ENCODE results near the gene HOXD4. TPM values are rescaled to one million over a fixed set of nuclear protein-coding genes. Genes with fewer than 3 reads are reported as not detected.

Gene HOXD4
- total RNA-seq, 1 experiment from 2014 or later = not detected

- H3K4me3 Mint-ChIP-seq (ENCODE audit: unreplicated experiment) = no peak overlapping the region
- intact Hi-C loops (cut with micrococcal nuclease) = no loop called here
- TF ChIP-seq CTCF (IDR thresholded peaks at IDR 0.05; ENCODE audit: unreplicated experiment) = no peak
- no peaks in the 10 kb centered on the region for H3K36me3 Mint-ChIP-seq (ENCODE audit: insufficient read depth, unreplicated experiment)
- H3K9me3 Mint-ChIP-seq (ENCODE audit: unreplicated experiment) = no peaks in the 10 kb centered on the region
- H3K27ac Mint-ChIP-seq (ENCODE audit: low read depth, unreplicated experiment) = no peak overlapping the region
- no peak for DNase-seq (ENCODE audit: unreplicated experiment)
- H3K4me1 Mint-ChIP-seq (ENCODE audit: insufficient read depth, unreplicated experiment) = no peaks in the 10 kb centered on the region
- ChIA-PET POLR2A (interaction anchor here (0.7 kb wide), 1 partner anchor 529 kb away, joined by 3 read pairs; no protein-coding TSS in a partner anchor), CTCF (interaction anchor here (1.4 kb wide), 1 partner anchor 12 kb away, joined by 4 read pairs; no protein-coding TSS in a partner anchor)
- peaks cover 41% of the 10 kb centered on the region for H3K27me3 Mint-ChIP-seq (ENCODE audit: insufficient read depth, unreplicated experiment)
- BruUV-seq (replicated peaks) = no TSS peak
Observed at GRCh38 chr2:176114930-176115625, 36.3 kb upstream of the HOXD4 start.

- no peak for DNase-seq (ENCODE audit: unreplicated experiment)
- H3K4me3 Mint-ChIP-seq (ENCODE audit: unreplicated experiment) = peak within 1 kb of the TSS; percentile 28
Observed at GRCh38 chr2:176115883-176116813, 35.2 kb upstream of the HOXD4 start, which contains the start of gene HOXD10. HOXD10 (plus strand) TSS chr2:176116778; CDS start chr2:176116834, 56 bp downstream.

GRCh38 chr2:176117162-176117822 is 34.1 kb upstream of the HOXD4 start:
- no peak for DNase-seq (ENCODE audit: unreplicated experiment)
- CTCF ChIA-PET = interaction anchor here (0.6 to 1.9 kb wide), 3 partner anchors 10 to 19 kb away, joined by 3 to 12 read pairs (median 5); no protein-coding TSS in a partner anchor
- POLR2A ChIA-PET = no interaction called here
- no peak for TF ChIP-seq CTCF (IDR thresholded peaks at IDR 0.05; ENCODE audit: unreplicated experiment)
- no peaks in the 10 kb centered on the region for H3K36me3 Mint-ChIP-seq (ENCODE audit: insufficient read depth, unreplicated experiment)
- H3K4me3 Mint-ChIP-seq (ENCODE audit: unreplicated experiment) = peak overlapping the region; percentile 28
- peaks cover 48% of the 10 kb centered on the region for H3K27me3 Mint-ChIP-seq (ENCODE audit: insufficient read depth, unreplicated experiment)
- no TSS peak for BruUV-seq (replicated peaks)
- H3K9me3 Mint-ChIP-seq (ENCODE audit: unreplicated experiment) = no peaks in the 10 kb centered on the region
- no peak overlapping the region for H3K27ac Mint-ChIP-seq (ENCODE audit: low read depth, unreplicated experiment)
- intact Hi-C loops (cut with micrococcal nuclease) = no loop called here
- H3K4me1 Mint-ChIP-seq (ENCODE audit: insufficient read depth, unreplicated experiment) = no peaks in the 10 kb centered on the region

More at GRCh38 chr2:176115883-176116813, 35.2 kb upstream of the HOXD4 start, which contains the start of gene HOXD10:
- CTCF ChIA-PET = interaction anchor here (0.6 to 1.9 kb wide), 5 partner anchors 9 to 1032 kb away, joined by 3 to 12 read pairs (median 3); partner anchors contain the start of gene HOXD11
- no peaks in the 10 kb centered on the region for H3K4me1 Mint-ChIP-seq (ENCODE audit: insufficient read depth, unreplicated experiment)
- peaks cover 48% of the 10 kb centered on the region for H3K27me3 Mint-ChIP-seq (ENCODE audit: insufficient read depth, unreplicated experiment)
- H3K36me3 Mint-ChIP-seq (ENCODE audit: insufficient read depth, unreplicated experiment) = no peaks in the 10 kb centered on the region
- no TSS peak for BruUV-seq (replicated peaks)
- TF ChIP-seq CTCF (IDR thresholded peaks at IDR 0.05; ENCODE audit: unreplicated experiment) = no peak
- intact Hi-C loops (cut with micrococcal nuclease) = no loop called here
- H3K9me3 Mint-ChIP-seq (ENCODE audit: unreplicated experiment) = no peaks in the 10 kb centered on the region
- POLR2A ChIA-PET = no interaction called here
- H3K27ac Mint-ChIP-seq (ENCODE audit: low read depth, unreplicated experiment) = no peak within 1 kb of the TSS
